Keratinocyte (primary cell): ENCODE data around the gene ABR. TPM values are rescaled to one million over a fixed set of nuclear protein-coding genes. Genes with fewer than 3 reads are reported as not detected.

Source experiments
- DNase-seq: peaks from one replicate; pipeline ENCODE4 v3.0.0-alpha.2; 2011; ENCODE audit warnings: low read depth, missing footprints, low spot score
- FAIRE-seq: peaks from 2 replicates; lab custom pipeline; 2011; peaks lifted over from hg19 to GRCh38; lab: Jason Lieb, UNC
- H2AFZ ChIP-seq: 2 replicates; pipeline ENCODE4 v1.6.0; 2012; ENCODE audit warnings: low read length, control low read depth, inconsistent platforms; ENCODE audit not compliant: control insufficient read depth
- H3K27ac ChIP-seq: 2 replicates; pipeline ENCODE4 v1.5.1; 2011; ENCODE audit warnings: low read length; ENCODE audit not compliant: control insufficient read depth, insufficient read depth
- H3K27me3 ChIP-seq: 3 replicates; pipeline ENCODE4 v1.6.0; 2011; ENCODE audit warnings: low read length; ENCODE audit not compliant: control insufficient read depth, insufficient read depth; ENCODE audit errors: extremely low read depth
- H3K36me3 ChIP-seq, 2 experiments: 2 replicates in 1 of 2; 3 replicates in 1 of 2; pipeline ENCODE4 v1.5.1; 2011; ENCODE audit warnings: low read length in 2 of 2, mild to moderate bottlenecking in 1 of 2; ENCODE audit not compliant: control insufficient read depth in 2 of 2, insufficient read depth in 2 of 2; ENCODE audit errors: extremely low read depth in 1 of 2
- H3K4me1 ChIP-seq: 3 replicates; pipeline ENCODE4 v1.5.1; 2011; ENCODE audit warnings: low read length; ENCODE audit not compliant: control insufficient read depth, insufficient read depth; ENCODE audit errors: extremely low read depth
- H3K4me2 ChIP-seq: 3 replicates; pipeline ENCODE4 v1.6.0; 2011; ENCODE audit warnings: low read depth, low read length; ENCODE audit not compliant: control insufficient read depth, insufficient read depth; ENCODE audit errors: extremely low read depth
- H3K4me3 ChIP-seq, 3 experiments: fragments of 200-600 bp in 1 of 3; sonication (generic) in 1 of 3; 2 replicates in 2 of 3; 3 replicates in 1 of 3; pipeline ENCODE4 v1.5.1; 2011 to 2016; ENCODE audit warnings: low read length in 3 of 3, mild to moderate bottlenecking in 3 of 3, control low read depth in 2 of 3, inconsistent platforms in 1 of 3, low read depth in 1 of 3, mixed read lengths in 1 of 3, mixed run types in 1 of 3, moderate library complexity in 1 of 3; ENCODE audit not compliant: control insufficient read depth in 2 of 3, insufficient read depth in 2 of 3; ENCODE audit errors: extremely low read depth in 1 of 3
- H3K79me2 ChIP-seq: 2 replicates; pipeline ENCODE4 v1.6.0; 2012; ENCODE audit warnings: low read length; ENCODE audit not compliant: control insufficient read depth, insufficient read depth
- H3K9ac ChIP-seq: 3 replicates; pipeline ENCODE4 v1.6.0; 2011; ENCODE audit warnings: low read length; ENCODE audit not compliant: control insufficient read depth, insufficient read depth; ENCODE audit errors: extremely low read depth
- H3K9me1 ChIP-seq: 3 replicates; pipeline ENCODE4 v1.6.0; 2011; ENCODE audit warnings: low read length; ENCODE audit not compliant: control insufficient read depth, insufficient read depth; ENCODE audit errors: extremely low read depth
- H3K9me3 ChIP-seq: 2 replicates; pipeline ENCODE4 v1.5.1; 2012; ENCODE audit warnings: low read depth, low read length; ENCODE audit not compliant: control insufficient read depth
- H4K20me1 ChIP-seq: 3 replicates; pipeline ENCODE4 v1.6.0; 2011; ENCODE audit warnings: low read length; ENCODE audit not compliant: control insufficient read depth, insufficient read depth; ENCODE audit errors: extremely low read depth
- CTCF ChIP-seq, 3 experiments: IDR thresholded peaks in 1 of 3; conservative IDR thresholded peaks in 1 of 3; optimal IDR thresholded peaks in 1 of 3; 2 replicates in 2 of 3; 3 replicates in 1 of 3; pipeline versions ENCODE3 to v1.5.1; 2011; ENCODE audit warnings: low read length in 3 of 3, mild to moderate bottlenecking in 3 of 3, moderate library complexity in 2 of 3, control low read depth in 1 of 3, inconsistent platforms in 1 of 3; ENCODE audit not compliant: insufficient read depth in 2 of 3; ENCODE audit errors: extremely low read depth in 1 of 3
- EZH2 ChIP-seq: IDR thresholded peaks from one replicate; pipeline ENCODE4 v1.6.1; 2012; ENCODE audit warnings: inconsistent platforms, mild to moderate bottlenecking, low read length, moderate library complexity
- dilution Hi-C: fragments of 300-500 bp; cut with MboI; formaldehyde crosslinking; loops from one replicate; pipeline ENCODE4 v1.7.0; 2020; ENCODE audit warnings: low sequenced_read_pairs; ENCODE audit not compliant: extremely low pct_ligation_motif_present
- polyA plus RNA-seq, 5 experiments: library from polyadenylated mRNA; depleted of rRNA in 3 of 5; stranded (reverse) in 3 of 5; stranded (forward) in 1 of 5; unstranded in 1 of 5; fragments of >200 nt; gene quantifications; 1 replicate in 1 of 5; 2 replicates in 3 of 5; 3 replicates in 1 of 5; pipeline versions ENCODE4 v1.2.1 to v1.2.3, GENCODE V29; 2011 to 2012; ENCODE audit warnings: missing spikeins in 2 of 5, low read depth in 1 of 5, low replicate concordance in 1 of 5

Gene ABR
- polyA plus RNA-seq, 1 donor (not counting 4 experiments of a cell fraction or from before 2014, with no cell fraction given) = 17.3 TPM

- H3K4me1 ChIP-seq = peaks cover 34% of the 10 kb centered on the region
- peak overlapping the region; percentile 54 to 79 (median 71) for H3K4me3 ChIP-seq
- H2AFZ ChIP-seq = peak overlapping the region; percentile 37
- H3K9me1 ChIP-seq = no peaks in the 10 kb centered on the region
- H3K36me3 ChIP-seq = no peaks in the 10 kb centered on the region
- H3K27ac ChIP-seq = no peak overlapping the region
- H4K20me1 ChIP-seq = no peaks in the 10 kb centered on the region
- no peaks in the 10 kb centered on the region for H3K27me3 ChIP-seq
- H3K4me2 ChIP-seq = peak overlapping the region; percentile 97
- H3K9me3 ChIP-seq = no peaks in the 10 kb centered on the region
- FAIRE-seq (peak; percentile 51), DNase-seq (no peak)
- peak overlapping the region; percentile 73 for H3K9ac ChIP-seq
- no peak for TF ChIP-seq EZH2
- TF ChIP-seq CTCF (optimal IDR thresholded peaks at IDR 0.05 in 1 of 3, IDR thresholded peaks at IDR 0.05 in 1 of 3, conservative IDR thresholded peaks at IDR 0.05 in 1 of 3; ENCODE audit: extremely low read depth in 1 of 3, insufficient read depth in 2 of 3, low read length in 3 of 3) = no peak
- H3K79me2 ChIP-seq = no peaks in the 10 kb centered on the region
- dilution Hi-C loops = no loop called here
Measured at GRCh38 chr17:1107777-1108477, 71.9 kb downstream of the ABR start.

DNA sequence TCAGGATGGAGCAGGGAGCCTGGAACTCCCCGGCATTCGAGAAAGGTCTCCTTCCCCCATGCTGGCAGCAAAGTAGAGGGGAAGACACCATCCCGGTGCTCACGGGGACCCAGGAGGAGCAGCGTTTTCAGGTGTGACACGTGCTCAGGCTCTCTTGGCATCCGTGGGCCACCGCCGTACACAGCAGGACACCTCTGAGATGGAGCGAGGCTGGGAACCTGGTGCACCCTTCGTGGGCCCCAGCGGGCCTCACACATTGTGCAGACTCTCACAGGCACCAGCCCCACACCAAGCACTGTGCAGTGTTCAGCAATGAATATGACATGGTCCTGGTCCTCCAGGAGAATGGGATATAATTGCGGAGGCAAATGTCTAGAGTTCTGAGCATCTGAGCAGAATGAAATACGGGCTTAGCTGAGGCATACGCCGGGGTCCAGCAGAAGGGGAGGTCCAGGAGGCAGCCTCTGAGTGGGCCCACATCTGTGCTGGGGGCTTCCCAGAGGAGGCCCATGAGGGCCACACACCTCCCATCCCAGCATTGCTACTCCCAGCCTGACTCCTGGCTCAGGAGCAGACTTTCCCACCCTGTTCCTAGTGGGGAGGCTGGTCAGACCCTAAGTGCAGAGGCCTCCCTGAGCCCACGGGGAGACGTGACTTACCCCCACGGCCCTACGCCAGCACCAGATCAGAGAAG, 72.6 kb downstream of the ABR start:
- Histone ChIP-seq H4K20me1 (no peaks in the 10 kb centered on the region), H3K9ac (no peak overlapping the region), H3K4me1 (peaks cover 34% of the 10 kb centered on the region), H3K36me3 (no peaks in the 10 kb centered on the region), H3K9me1 (no peaks in the 10 kb centered on the region), H3K4me3 (peak overlapping the region in 1 of 3 experiments; percentile 79), H3K9me3 (no peaks in the 10 kb centered on the region), H3K79me2 (no peaks in the 10 kb centered on the region), H3K27me3 (no peaks in the 10 kb centered on the region), H3K4me2 (peak overlapping the region; percentile 97), H3K27ac (no peak overlapping the region), H2AFZ (no peak overlapping the region)
- FAIRE-seq (no peak), DNase-seq (no peak)
- dilution Hi-C loops = no loop called here
- no peak for TF ChIP-seq CTCF (optimal IDR thresholded peaks at IDR 0.05 in 1 of 3, IDR thresholded peaks at IDR 0.05 in 1 of 3, conservative IDR thresholded peaks at IDR 0.05 in 1 of 3; ENCODE audit: extremely low read depth in 1 of 3, insufficient read depth in 2 of 3, low read length in 3 of 3)
- TF ChIP-seq EZH2 = no peak
